ENCODE data around the gene APC2. TPM values are rescaled to one million over a fixed set of nuclear protein-coding genes. Genes with fewer than 3 reads are reported as not detected.

APC2 gene
- total and polyA plus RNA-seq, 4 donors: under 0.01 to 0.06 (median 0.03) TPM

DNA sequence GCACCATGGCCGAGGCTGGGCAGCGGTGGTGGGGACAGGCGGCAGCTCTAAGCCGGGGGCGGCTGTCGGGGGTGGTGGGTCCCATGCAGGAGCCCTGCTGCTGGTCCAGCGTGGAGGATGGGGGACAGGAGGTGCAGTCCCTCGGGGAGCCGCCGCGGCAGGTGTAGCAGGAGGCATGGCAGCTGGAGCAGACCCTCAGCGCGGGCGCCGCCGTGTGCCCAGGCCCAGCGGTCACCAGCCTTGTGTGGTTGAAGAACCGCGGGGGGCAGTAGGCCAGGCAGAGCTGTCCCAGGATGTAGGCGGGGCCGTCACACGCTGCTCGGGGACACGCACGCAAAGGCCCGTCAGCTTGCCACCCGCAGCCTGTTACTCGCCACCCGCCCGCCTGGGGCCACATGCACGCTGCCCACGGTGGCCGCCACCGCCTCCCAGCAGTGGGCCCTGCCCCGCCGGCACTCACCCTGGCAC lies 32.0 kb downstream of the APC2 start (continued):
- TF ChIP-seq CTCF (IDR thresholded peaks at IDR 0.05; ENCODE audit: low read depth, low read length, missing input control) (no peak), RXRA (IDR thresholded peaks at IDR 0.05) (no peak)

DNA sequence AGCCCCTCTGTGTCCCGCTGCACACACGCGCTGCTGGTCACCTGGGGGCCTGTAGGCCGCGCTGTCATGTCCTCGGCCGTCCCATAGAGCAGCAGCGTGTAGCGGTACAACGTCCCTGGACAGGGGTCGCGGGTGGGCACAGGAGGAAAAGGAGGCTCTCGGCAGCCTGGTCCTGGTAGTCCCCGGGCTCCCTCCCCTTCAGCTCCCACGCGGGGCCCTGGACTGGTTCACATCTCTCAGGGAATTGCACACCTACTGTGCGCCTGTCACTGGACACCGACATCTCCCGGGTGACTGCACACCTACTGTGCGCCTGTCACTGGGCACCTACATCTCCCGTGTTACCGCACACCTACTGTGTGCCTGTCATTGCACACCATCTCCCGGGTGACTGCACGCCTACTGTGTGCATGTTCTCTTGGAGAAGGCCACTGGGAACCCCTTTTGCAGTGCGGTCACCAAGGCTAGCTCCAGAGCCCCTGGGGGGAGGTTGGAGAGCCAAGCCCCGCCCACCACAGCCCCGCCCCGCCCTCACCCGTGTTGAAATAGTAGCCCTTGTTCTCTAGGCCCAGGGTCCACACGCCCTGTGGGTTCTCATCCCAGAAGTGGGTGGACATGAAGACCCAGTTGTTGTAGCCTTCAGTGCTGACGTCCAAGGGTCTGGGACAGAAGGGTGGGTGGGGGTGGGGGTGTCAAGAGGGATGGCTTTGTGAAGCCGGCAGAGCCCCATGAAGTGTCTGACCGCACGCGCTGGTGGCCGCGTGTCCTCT lies 32.6 kb downstream of the APC2 start:
- Histone ChIP-seq H3K9ac (ENCODE audit: low read depth in 1 of 2, low read length in 2 of 2) (no peak overlapping the region), H3K4me1 (ENCODE audit: control insufficient read depth in 4 of 4, insufficient read depth in 4 of 4, low read length in 3 of 4) (peaks cover 2 to 13% (median 6%) of the 10 kb centered on the region in 4 donors), H3K36me3 (ENCODE audit: control insufficient read depth in 4 of 4, insufficient read depth in 3 of 4, low read depth in 1 of 4, low read length in 3 of 4) (no peaks in the 10 kb centered on the region), H3K9me3 (ENCODE audit: control insufficient read depth in 4 of 4, low read length in 3 of 4) (no peaks in the 10 kb centered on the region), H3K27me3 (ENCODE audit: control insufficient read depth in 4 of 4, insufficient read depth in 4 of 4, low read length in 3 of 4) (no peaks in the 10 kb centered on the region), H3K4me3 (ENCODE audit: low read depth in 1 of 3, low read length in 3 of 3) (no peak overlapping the region), H3K27ac (ENCODE audit: low read depth in 1 of 2, low read length in 2 of 2) (no peak overlapping the region)
- TF ChIP-seq GABPA (IDR thresholded peaks at IDR 0.05 in 1 of 2, conservative IDR thresholded peaks at IDR 0.05 in 1 of 2) (no peak), ZBTB33 (IDR thresholded peaks at IDR 0.05) (no peak), CTCF (IDR thresholded peaks at IDR 0.05; ENCODE audit: low read depth, low read length, missing input control) (no peak), RXRA (IDR thresholded peaks at IDR 0.05) (no peak), REST (IDR thresholded peaks at IDR 0.05) (no peak), RAD21 (IDR thresholded peaks at IDR 0.05) (no peak)
- TF ChIP-seq, protein P1, sequence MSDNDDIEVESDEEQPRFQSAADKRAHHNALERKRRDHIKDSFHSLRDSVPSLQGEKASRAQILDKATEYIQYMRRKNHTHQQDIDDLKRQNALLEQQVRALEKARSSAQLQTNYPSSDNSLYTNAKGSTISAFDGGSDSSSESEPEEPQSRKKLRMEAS (IDR thresholded peaks at IDR 0.05): no peak
- 87% methylated on average over 37 of the region's 37 CpGs for WGBS
- no peak for DNase-seq (ENCODE audit: low spot score)
